ENCODE data around the gene MYO1C. TPM values are rescaled to one million over a fixed set of nuclear protein-coding genes. Genes with fewer than 3 reads are reported as not detected.
"Not testable (repeated sequence)": the region's sequence is repeated elsewhere in the genome, so short reads cannot be mapped to it uniquely, and the experiment has no call there.

MYO1C gene
- total and polyA plus RNA-seq, 12 donors: 11.6 to 103 (median 71.3) TPM

GRCh38 chr17:1460233-1460632, 32.3 kb downstream of the MYO1C start:
- WGBS, 4 donors: 19 to 25% (median 22%) methylated on average over 4 to 6 of the region's 6 CpGs
- no peak overlapping the region for H3K4me3 ChIP-seq
- intact Hi-C loops (cut with DNase I): no loop called here

DNA sequence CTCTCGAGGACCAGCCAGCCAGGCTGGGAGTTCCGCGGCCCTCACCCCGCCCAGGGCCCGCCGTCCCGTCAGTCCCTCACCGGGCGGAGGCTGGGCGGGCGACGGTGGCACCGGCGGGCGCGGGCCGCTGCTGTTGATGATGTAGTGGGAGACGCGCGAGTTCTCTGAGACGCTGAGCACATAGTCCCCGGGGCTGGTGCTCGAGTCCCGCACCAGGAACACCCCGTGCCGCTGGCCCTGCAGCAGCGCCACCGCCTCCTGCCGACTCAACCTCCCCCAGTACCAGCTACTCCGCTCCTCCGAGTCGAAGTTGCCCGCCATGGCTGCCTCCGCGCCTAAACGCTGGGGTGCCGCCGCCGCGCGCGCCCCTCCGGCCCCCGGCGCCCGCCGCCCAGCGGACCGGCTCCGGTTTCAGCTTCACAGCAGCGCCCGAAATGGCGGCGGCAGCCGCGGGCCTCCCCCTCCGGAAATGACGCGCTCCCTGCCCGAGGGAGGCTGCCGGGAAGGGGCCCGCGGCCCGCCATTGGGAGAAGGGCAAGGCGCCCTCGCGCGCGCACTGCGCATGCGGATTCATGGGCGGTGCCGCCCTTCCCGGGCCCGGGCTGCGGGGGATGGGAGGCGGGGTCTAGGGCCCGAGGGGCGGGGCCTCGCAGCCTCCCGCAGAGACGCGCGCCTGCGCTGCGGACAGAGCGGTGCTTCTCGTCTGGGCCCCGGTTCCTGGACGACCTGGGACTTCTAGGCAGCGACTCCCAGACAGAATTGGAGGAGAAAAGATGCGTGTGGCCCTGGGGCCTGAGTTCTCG, 36.5 kb downstream of the MYO1C start, which contains the start of gene CRK:
Gene CRK (minus strand): TSS at position 436 of the 803 bp plus-strand sequence. CDS start 115 bp downstream, at position 321.
- Histone ChIP-seq H3K9me3 (replicated peaks in 1 of 3) (no peaks in the 10 kb centered on the region), H3K4me3 (peak within 1 kb of the TSS; percentile 54 to 99 (median 82)), H3K36me3 (replicated peaks in 1 of 2) (no peaks in the 10 kb centered on the region), H3K27me3 (no peaks in the 10 kb centered on the region), H3K27ac (peak within 1 kb of the TSS; percentile 90 to 100 (median 99)), H3K4me1 (replicated peaks in 1 of 2) (peaks cover 33 to 53% of the 10 kb centered on the region in 2 donors)
- intact Hi-C loops (cut with DNase I): loop anchor here in 1 of 2 donors (10.0 kb wide), 1 partner anchor 91 kb away; no protein-coding TSS in a partner anchor
- TF ChIP-seq, protein P1, sequence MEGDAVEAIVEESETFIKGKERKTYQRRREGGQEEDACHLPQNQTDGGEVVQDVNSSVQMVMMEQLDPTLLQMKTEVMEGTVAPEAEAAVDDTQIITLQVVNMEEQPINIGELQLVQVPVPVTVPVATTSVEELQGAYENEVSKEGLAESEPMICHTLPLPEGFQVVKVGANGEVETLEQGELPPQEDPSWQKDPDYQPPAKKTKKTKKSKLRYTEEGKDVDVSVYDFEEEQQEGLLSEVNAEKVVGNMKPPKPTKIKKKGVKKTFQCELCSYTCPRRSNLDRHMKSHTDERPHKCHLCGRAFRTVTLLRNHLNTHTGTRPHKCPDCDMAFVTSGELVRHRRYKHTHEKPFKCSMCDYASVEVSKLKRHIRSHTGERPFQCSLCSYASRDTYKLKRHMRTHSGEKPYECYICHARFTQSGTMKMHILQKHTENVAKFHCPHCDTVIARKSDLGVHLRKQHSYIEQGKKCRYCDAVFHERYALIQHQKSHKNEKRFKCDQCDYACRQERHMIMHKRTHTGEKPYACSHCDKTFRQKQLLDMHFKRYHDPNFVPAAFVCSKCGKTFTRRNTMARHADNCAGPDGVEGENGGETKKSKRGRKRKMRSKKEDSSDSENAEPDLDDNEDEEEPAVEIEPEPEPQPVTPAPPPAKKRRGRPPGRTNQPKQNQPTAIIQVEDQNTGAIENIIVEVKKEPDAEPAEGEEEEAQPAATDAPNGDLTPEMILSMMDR (IDR thresholded peaks at IDR 0.05): peak in 1 of 6 experiments; percentile 5
- peak; percentile 85 to 90 for TF ChIP-seq POLR2A (IDR thresholded peaks at IDR 0.05)
- DNase-seq: peak; percentile 95 to 98 (median 97)
- WGBS, 4 donors: 0 to 1% (median 0%) methylated on average over 2 to 93 of the region's 93 CpGs

More at GRCh38 chr17:1460233-1460632, 32.3 kb downstream of the MYO1C start:
- H3K36me3 ChIP-seq (replicated peaks in 1 of 2): peaks cover 0 to 4% of the 10 kb centered on the region in 2 donors
- DNase-seq: peak; percentile 85 to 93 (median 91)
- TF ChIP-seq, protein P1 (IDR thresholded peaks at IDR 0.05): no peak
- no peak for TF ChIP-seq POLR2A (IDR thresholded peaks at IDR 0.05)
- H3K27ac ChIP-seq: peak overlapping the region in 1 of 5 donors; percentile 24
- H3K27me3 ChIP-seq: no peaks in the 10 kb centered on the region
- H3K9me3 ChIP-seq (replicated peaks in 1 of 3): no peaks in the 10 kb centered on the region
- H3K4me1 ChIP-seq (replicated peaks in 1 of 2): peaks cover 8 to 18% of the 10 kb centered on the region in 2 donors

GRCh38 chr17:1455291-1455796, 37.1 kb downstream of the MYO1C start:
- peak; percentile 63 to 91 (median 84) for DNase-seq
- Histone ChIP-seq H3K36me3 (replicated peaks in 1 of 2) (no peaks in the 10 kb centered on the region), H3K4me1 (replicated peaks in 1 of 2) (peaks cover 30 to 47% of the 10 kb centered on the region in 2 donors), H3K27me3 (no peaks in the 10 kb centered on the region), H3K4me3 (peak overlapping the region; percentile 54 to 99 (median 82)), H3K27ac (peak overlapping the region; percentile 90 to 100 (median 99)), H3K9me3 (replicated peaks in 1 of 3) (no peaks in the 10 kb centered on the region)
- TF ChIP-seq, protein P1 (IDR thresholded peaks at IDR 0.05): peak; percentile 41 to 80 (median 72)
- peak in 1 of 2 donors; percentile 78 for TF ChIP-seq POLR2A (IDR thresholded peaks at IDR 0.05)
- 0 to 1% (median 1%) methylated on average over 8 to 31 of the region's 31 CpGs for WGBS, 4 donors
- intact Hi-C loops (cut with DNase I): loop anchor here in 1 of 2 donors (10.0 kb wide), 1 partner anchor 91 kb away; no protein-coding TSS in a partner anchor

GRCh38 chr17:1454541-1454940, 37.9 kb downstream of the MYO1C start:
- DNase-seq: no peak
- Histone ChIP-seq H3K9me3 (replicated peaks in 1 of 3) (no peaks in the 10 kb centered on the region), H3K4me3 (peak overlapping the region in 2 of 4 donors; percentile 67 to 99), H3K27me3 (no peaks in the 10 kb centered on the region), H3K4me1 (replicated peaks in 1 of 2) (peaks cover 24 to 40% of the 10 kb centered on the region in 2 donors), H3K36me3 (replicated peaks in 1 of 2) (no peaks in the 10 kb centered on the region), H3K27ac (peak overlapping the region; percentile 90 to 100 (median 99))
- 38 to 48% (median 46%) methylated on average over 7 to 9 of the region's 9 CpGs for WGBS, 4 donors
- TF ChIP-seq POLR2A (IDR thresholded peaks at IDR 0.05): no peak
- TF ChIP-seq, protein P1 (IDR thresholded peaks at IDR 0.05): no peak
- intact Hi-C loops (cut with DNase I): loop anchor here in 1 of 2 donors (10.0 kb wide), 1 partner anchor 90 kb away; no protein-coding TSS in a partner anchor

GRCh38 chr17:1453694-1454093, 38.8 kb downstream of the MYO1C start:
- not testable (repeated sequence) for H3K4me3 ChIP-seq
- WGBS, 4 donors: 88 to 94% (median 90%) methylated on average over 11 of the region's 11 CpGs

More at GRCh38 chr17:1453694-1454093, 38.8 kb downstream of the MYO1C start:
- not testable (repeated sequence) for H3K36me3 ChIP-seq (replicated peaks in 1 of 2); H3K9me3 ChIP-seq (replicated peaks in 1 of 3); DNase-seq; H3K27me3 ChIP-seq
- intact Hi-C loops (cut with DNase I): loop anchor here in 1 of 2 donors (10.0 kb wide), 1 partner anchor 89 kb away; no protein-coding TSS in a partner anchor
- Histone ChIP-seq H3K27ac (peak overlapping the region in 1 of 5 donors; percentile 47), H3K4me1 (replicated peaks in 1 of 2) (peaks cover 24 to 40% of the 10 kb centered on the region in 2 donors)
